Adrenal gland (tissue), 19 donors: ENCODE measurements around the gene CISD3. TPM values are rescaled to one million over a fixed set of nuclear protein-coding genes. Genes with fewer than 3 reads are reported as not detected.

Experiments
- DNase-seq, 7 donors: peaks; one replicate each; pipeline ENCODE4 v3.0.0-alpha.2; 2019 to 2020
- H3K27ac ChIP-seq, 5 donors: fragments of 200-600 bp; sonication (generic) in 4 of 5; 1 replicate in 3 of 5; 2 replicates in 2 of 5; pipeline versions ENCODE4 v1.5.1 to v1.8.0; 2016 to 2020; ENCODE audit warnings: mild to moderate bottlenecking in 1 of 5
- H3K27me3 ChIP-seq: fragments of 200-600 bp; 2 replicates; pipeline ENCODE4 v1.8.0; 2021
- H3K36me3 ChIP-seq, 2 donors: fragments of 200-600 bp; replicated peaks in 1 of 2; 1 replicate in 1 of 2; 2 replicates in 1 of 2; pipeline versions ENCODE4 v1.5.1 to v1.8.0; 2018 to 2022
- H3K4me1 ChIP-seq, 2 donors: fragments of 200-600 bp; replicated peaks in 1 of 2; 1 replicate in 1 of 2; 2 replicates in 1 of 2; pipeline versions ENCODE4 v1.5.1 to v1.8.0; 2018 to 2021
- H3K4me3 ChIP-seq, 4 donors: fragments of 200-600 bp; sonication (generic) in 3 of 4; one replicate each; pipeline ENCODE4 v1.5.1; 2016 to 2018
- H3K9me3 ChIP-seq, 3 donors: fragments of 200-600 bp; sonication (generic) in 1 of 3; replicated peaks in 1 of 3; 1 replicate in 2 of 3; 2 replicates in 1 of 3; pipeline versions ENCODE4 v1.5.1 to v1.8.0; 2016 to 2021
- CTCF ChIP-seq, 6 experiments: fragments of 450-650 bp in 4 of 6; fragments of 200-600 bp in 2 of 6; sonication (generic) in 1 of 6; IDR thresholded peaks; 1 replicate in 5 of 6; 2 replicates in 1 of 6; pipeline versions ENCODE4 v1.5.1 to v1.8.0; 2016 to 2021; ENCODE audit warnings: antibody characterized with exemption in 6 of 6, mild to moderate bottlenecking in 2 of 6, moderate library complexity in 1 of 6
- POLR2A ChIP-seq, 2 donors: fragments of 450-650 bp; IDR thresholded peaks; one replicate each; pipeline ENCODE4 v1.6.1; 2017; ENCODE audit warnings: antibody characterized with exemption in 2 of 2, mild to moderate bottlenecking in 2 of 2, moderate library complexity in 1 of 2
- WGBS, 4 donors: extraction: QIAGEN DNeasy Blood & Tissue Kit in 2 of 4; methylation state at CpG; one replicate each; pipeline versions ENCODE4 v1.1.5 to v1.1.7; 2013 to 2017; 5-methylcytosine and 5-hydroxymethylcytosine counted together
- intact Hi-C, 2 donors: fragments of 100-400 bp; cut with DNase I; formaldehyde crosslinking; loops; one replicate each; pipeline versions ENCODE4 v1.14.1 to v1.15.0; 2022 to 2023
- long read RNA-seq, 10 donors: library from polyadenylated mRNA in 3 of 10; unstranded in 2 of 10; stranded (forward) in 1 of 10; transcript quantifications; one replicate each; pipeline ENCODE4 v2.0.0 and lab custom pipeline, GENCODE V29; 2021 to 2026
- polyA plus RNA-seq, 3 donors: library from polyadenylated mRNA; stranded (reverse); fragments of 200-250 nt in 2 of 3; fragments of 350-450 nt in 1 of 3; fragmentation: Illumina TruSeq in 1 of 3; extraction: RNeasy Lipid Tissue Mini Kit (QIAGEN cat#74804) in 1 of 3; gene quantifications; one replicate each; pipeline ENCODE4 v1.2.3, GENCODE V29; 2013 to 2014
- total RNA-seq, 9 donors: library from RNA; depleted of rRNA in 4 of 9; stranded (reverse); fragments of >200 nt in 4 of 9; fragments of 120-200 nt in 1 of 9; fragmentation: NEBNext Ultra II Directional in 1 of 9; extraction: Animal tissue kit (Norgen Biotek cat#: 25700) in 1 of 9; gene quantifications; one replicate each; pipeline versions ENCODE4 v1.1.0 to v1.2.4, GENCODE V29; 2013 to 2023
- donor health status: healthy with polysubstance abuse.
- donor health status: Bipolar disorder and iron deficiency.
- donor health status: DM: yes; HTN: yes; CAD: no.
- donor health status: DM: no; HTN: no; CAD: no.
- donor health status: DM: no; HTN: no; CAD: no.
- donor health status: DM: yes; HTN: yes; CAD: no.

The CISD3 gene
- 10 to 100 TPM in 7 of 9 donors, 1 to 10 TPM in 2; 7.2 to 78.7 (median 43.1) TPM for total RNA-seq
- polyA plus RNA-seq: 10 to 100 TPM; 36.1 to 45.7 (median 43.2) TPM
- long read RNA-seq, donor 1, transcript CISD3-204 (4 exons, 2,074 nt): major isoform, 24 of 27 reads
- long read RNA-seq, donor 1, partial matches to known transcripts: 0 of 27 reads
- long read RNA-seq, donor 1, other reads (novel, unspliced or antisense): 0 of 27 reads
- long read RNA-seq, donor 2, transcript CISD3-204 (4 exons, 2,074 nt): major isoform, 8 of 8 reads
- long read RNA-seq, donor 2, partial matches to known transcripts: 0 of 8 reads
- long read RNA-seq, donor 2, other reads (novel, unspliced or antisense): 0 of 8 reads
- long read RNA-seq, donor 3, transcript CISD3-204 (4 exons, 2,074 nt): major isoform, 15 of 17 reads
- long read RNA-seq, donor 3, partial matches to known transcripts: 0 of 17 reads
- long read RNA-seq, donor 3, other reads (novel, unspliced or antisense): 0 of 17 reads
- long read RNA-seq, donor 4, transcript CISD3-206 (3 exons, 2,326 nt): minor isoform, 8 of 70 reads
- long read RNA-seq, donor 4, transcript CISD3-204 (4 exons, 2,074 nt): major isoform, 59 of 70 reads
- long read RNA-seq, donor 4, partial matches to known transcripts: 1 of 70 reads
- long read RNA-seq, donor 4, other reads (novel, unspliced or antisense): 2 of 70 reads
- long read RNA-seq, donor 5, transcript CISD3-206 (3 exons, 2,326 nt): minor isoform, 15 of 146 reads
- long read RNA-seq, donor 5, transcript CISD3-204 (4 exons, 2,074 nt): major isoform, 126 of 146 reads
- long read RNA-seq, donor 5, partial matches to known transcripts: 0 of 146 reads
- long read RNA-seq, donor 5, other reads (novel, unspliced or antisense): 4 of 146 reads
- long read RNA-seq, donor 6, transcript CISD3-204 (4 exons, 2,074 nt): major isoform, 35 of 46 reads
- long read RNA-seq, donor 6, transcript CISD3-206 (3 exons, 2,326 nt): minor isoform, 8 of 46 reads
- long read RNA-seq, donor 6, partial matches to known transcripts: 0 of 46 reads
- long read RNA-seq, donor 6, other reads (novel, unspliced or antisense): 1 of 46 reads
- long read RNA-seq, donor 7, transcript CISD3-204 (4 exons, 2,074 nt): major isoform, 12 of 16 reads
- long read RNA-seq, donor 7, partial matches to known transcripts: 0 of 16 reads
- long read RNA-seq, donor 7, other reads (novel, unspliced or antisense): 0 of 16 reads
- long read RNA-seq, donor 8, transcript CISD3-204 (4 exons, 2,074 nt): major isoform, 31 of 37 reads
- long read RNA-seq, donor 8, partial matches to known transcripts: 0 of 37 reads
- long read RNA-seq, donor 8, other reads (novel, unspliced or antisense): 0 of 37 reads
- long read RNA-seq, donor 9, transcript CISD3-204 (4 exons, 2,074 nt): major isoform, 20 of 23 reads
- long read RNA-seq, donor 9, partial matches to known transcripts: 0 of 23 reads
- long read RNA-seq, donor 9, other reads (novel, unspliced or antisense): 0 of 23 reads
- long read RNA-seq, donor 10, transcript CISD3-204 (4 exons, 2,074 nt): major isoform, 13 of 18 reads
- long read RNA-seq, donor 10, partial matches to known transcripts: 0 of 18 reads
- long read RNA-seq, donor 10, other reads (novel, unspliced or antisense): 0 of 18 reads

DNA sequence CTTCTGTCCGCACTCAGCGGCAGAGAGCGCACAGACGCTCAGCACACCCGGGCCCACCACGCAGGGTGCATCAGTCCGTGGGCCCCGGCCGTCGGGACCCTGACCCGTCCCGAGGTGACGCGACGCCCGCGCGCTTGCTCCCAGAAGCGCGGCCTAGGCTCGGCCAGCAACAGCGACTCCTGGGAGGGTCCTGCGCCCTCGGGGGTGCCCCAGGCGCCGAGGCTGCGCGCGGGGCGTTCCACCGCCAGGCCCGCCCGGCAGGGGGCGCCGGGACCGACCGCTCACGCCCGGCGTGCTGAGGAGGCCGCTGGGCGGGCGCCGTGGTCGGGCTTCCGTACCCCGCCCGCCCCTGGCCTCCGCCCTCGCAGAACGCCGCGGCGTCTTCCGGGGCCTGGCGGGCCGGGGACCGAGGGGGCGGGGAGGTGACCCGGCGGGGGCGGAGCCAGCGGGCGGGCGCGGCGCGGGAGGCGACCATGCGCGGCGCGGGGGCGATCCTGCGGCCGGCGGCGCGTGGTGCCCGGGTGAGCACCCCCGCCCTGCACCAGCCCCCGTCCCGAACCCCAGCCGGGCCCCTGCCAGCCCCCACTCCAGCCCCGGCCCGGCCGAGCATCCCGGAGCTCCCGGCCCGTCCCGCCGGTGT, at the start of gene CISD3:
CISD3 (plus strand) TSS at position 456 of the 640 bp plus-strand sequence; CDS start at position 474, 18 bp downstream.
- Histone ChIP-seq H3K36me3 (peaks cover 0 to 20% of the 10 kb centered on the region in 2 donors), H3K9me3 (no peaks in the 10 kb centered on the region), H3K4me1 (peaks cover 40 to 72% of the 10 kb centered on the region in 2 donors), H3K4me3 (peak within 1 kb of the TSS; percentile 40 to 84 (median 82)), H3K27ac (peak within 1 kb of the TSS; percentile 45 to 96 (median 82)), H3K27me3 (no peaks in the 10 kb centered on the region)
- peak; percentile 78 to 88 (median 84) for DNase-seq
- 0 to 1% (median 0%) methylated on average over 4 to 90 of the region's 92 CpGs for WGBS, 4 donors
- peak in 5 of 6 experiments; percentile 32 to 94 (median 76) for TF ChIP-seq CTCF (IDR thresholded peaks at IDR 0.05)
- TF ChIP-seq POLR2A (IDR thresholded peaks at IDR 0.05): peak in 1 of 2 donors; percentile 54
- intact Hi-C loops: no loop called here

DNA sequence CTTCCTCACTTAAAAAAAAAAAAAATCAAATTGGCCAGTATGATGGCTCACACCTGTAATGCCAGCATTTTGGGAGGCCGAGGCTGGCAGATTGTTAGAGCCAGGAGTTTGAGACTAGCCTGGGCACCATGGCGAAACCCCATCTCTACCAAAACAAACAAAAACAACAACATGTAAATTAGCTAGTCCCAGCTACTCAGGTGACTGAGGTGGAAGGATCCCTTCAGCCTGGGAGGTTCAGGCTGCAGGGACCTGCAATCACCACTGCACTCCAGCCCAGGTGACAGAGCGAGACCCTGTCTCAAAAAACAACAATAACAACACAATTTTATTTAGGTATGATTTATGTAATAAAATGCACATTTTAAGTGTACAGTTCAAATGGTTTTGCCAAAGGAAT, 49.0 kb upstream of the CISD3 start:
- peaks cover 0 to 5% of the 10 kb centered on the region in 2 donors for H3K4me1 ChIP-seq
- no peaks in the 10 kb centered on the region for H3K9me3 ChIP-seq
- no peak overlapping the region for H3K27ac ChIP-seq
- H3K4me3 ChIP-seq: no peak overlapping the region
- WGBS, 4 donors: 88 to 94% (median 92%) methylated on average over 3 of the region's 3 CpGs
- intact Hi-C loops: no loop called here
- no peaks in the 10 kb centered on the region for H3K36me3 ChIP-seq
- H3K27me3 ChIP-seq: no peaks in the 10 kb centered on the region
- no peak for DNase-seq
- TF ChIP-seq POLR2A (IDR thresholded peaks at IDR 0.05): no peak
- TF ChIP-seq CTCF (IDR thresholded peaks at IDR 0.05): no peak

- H3K9me3 ChIP-seq: no peaks in the 10 kb centered on the region
- DNase-seq: peak in 2 of 7 donors; percentile 39 to 52
- no peak overlapping the region for H3K4me3 ChIP-seq
- TF ChIP-seq POLR2A (IDR thresholded peaks at IDR 0.05) (no peak), CTCF (IDR thresholded peaks at IDR 0.05) (no peak)
- H3K36me3 ChIP-seq: no peaks in the 10 kb centered on the region
- peak overlapping the region in 1 of 5 donors; percentile 47 for H3K27ac ChIP-seq
- intact Hi-C loops: no loop called here
- H3K4me1 ChIP-seq: no peaks in the 10 kb centered on the region
- H3K27me3 ChIP-seq: no peaks in the 10 kb centered on the region
- 69 to 83% (median 79%) methylated on average over 12 of the region's 12 CpGs for WGBS, 4 donors
Measured at GRCh38 chr17:38685491-38685890, 44.6 kb upstream of the CISD3 start.
